K562 (cell line): ENCODE measurements around the gene MEGF11. TPM values are rescaled to one million over a fixed set of nuclear protein-coding genes. Genes with fewer than 3 reads are reported as not detected.
"Not testable (repeated sequence)": the region's sequence is repeated elsewhere in the genome, so short reads cannot be mapped to it uniquely, and the experiment has no call there.

Source experiments
- ATAC-seq: fragments of 200-7000 bp; cut with Tn5 transposase; 3 replicates; pipeline ENCODE4 v1.9.1; 2020; ENCODE audit warnings: moderate library complexity
- BruUV-seq: library from RNA; stranded (reverse); fragments of 400-500 nt; replicated peaks from 2 replicates; lab custom pipeline; 2021; lab: Mats Ljungman, UMichigan
- CTCF ChIA-PET: fragments of 300-600 bp; formaldehyde crosslinking; extraction: SDS; loops from one replicate; lab custom pipeline; 2021; ENCODE audit warnings: low intra/inter-chr PET ratio; lab: Yijun Ruan, JAX
- POLR2A ChIA-PET: fragments of 300-600, 350-650 bp; sonication (Branson Sonifier 250); formaldehyde crosslinking; extraction: SDS; loops from one replicate; lab custom pipeline; 2021; ENCODE audit warnings: antibody characterized with exemption, inconsistent platforms; lab: Yijun Ruan, JAX
- DNase-seq, 4 experiments: peaks; one replicate each; pipeline versions ENCODE4 v3.0.0 to v3.0.0-alpha.2; 2011 to 2018; ENCODE audit warnings: low spot score in 3 of 4, mixed read lengths in 3 of 4; ENCODE audit errors: extremely low read depth in 1 of 4
- FAIRE-seq: peaks from 2 replicates; lab custom pipeline; 2011; peaks lifted over from hg19 to GRCh38; lab: Jason Lieb, UNC
- H2AFZ ChIP-seq: 2 replicates; pipeline ENCODE4 v1.6.0; 2011; ENCODE audit warnings: low read depth, low read length, control low read depth, inconsistent platforms
- H3K27ac ChIP-seq: fragments of 200-600 bp; 3 replicates; pipeline ENCODE4 v1.8.0; 2011; ENCODE audit warnings: low read depth, mild to moderate bottlenecking, control low read depth, inconsistent platforms, low read length, moderate library complexity, mixed read lengths; ENCODE audit errors: extremely low read depth
- H3K27me3 ChIP-seq, 2 experiments: fragments of 300-600 bp in 1 of 2; 2 replicates in 1 of 2; 3 replicates in 1 of 2; pipeline versions ENCODE4 v1.6.0 to v1.8.0; 2011; ENCODE audit warnings: inconsistent platforms in 2 of 2, low read length in 2 of 2, mild to moderate bottlenecking in 1 of 2, mixed read lengths in 1 of 2, moderate library complexity in 1 of 2; ENCODE audit not compliant: control insufficient read depth in 2 of 2, insufficient read depth in 2 of 2
- H3K36me3 ChIP-seq: fragments of 300-600 bp; 3 replicates; pipeline ENCODE4 v1.8.0; 2011; ENCODE audit warnings: mild to moderate bottlenecking, low read length, inconsistent platforms; ENCODE audit not compliant: control insufficient read depth, insufficient read depth
- H3K4me1 ChIP-seq, 2 experiments: fragments of 200-600 bp in 1 of 2; replicated peaks in 1 of 2; 2 replicates in 1 of 2; 3 replicates in 1 of 2; pipeline versions ENCODE4 v1.5.1 to v1.8.0; 2011; ENCODE audit warnings: inconsistent platforms in 2 of 2, low read length in 2 of 2, mild to moderate bottlenecking in 1 of 2, mixed read lengths in 1 of 2, moderate library complexity in 1 of 2; ENCODE audit not compliant: control insufficient read depth in 2 of 2, insufficient read depth in 2 of 2
- H3K4me2 ChIP-seq: 2 replicates; pipeline ENCODE4 v1.6.1; 2011; ENCODE audit warnings: low read length, control low read depth, inconsistent platforms, mixed read lengths; ENCODE audit not compliant: insufficient read depth
- H3K4me3 ChIP-seq: fragments of 200-600 bp; sonication (generic), shearing (Covaris generic); 2 replicates; pipeline ENCODE4 v1.5.1; 2016; ENCODE audit warnings: control low read depth, inconsistent platforms
- H3K79me2 ChIP-seq: fragments of 200-600 bp; 3 replicates; pipeline ENCODE4 v1.8.0; 2011; ENCODE audit warnings: low read length, inconsistent platforms; ENCODE audit not compliant: control insufficient read depth, insufficient read depth
- H3K9ac ChIP-seq, 2 experiments: 2 replicates each; pipeline versions ENCODE4 v1.6.0 to v1.6.1; 2011; ENCODE audit warnings: low read depth in 2 of 2, low read length in 2 of 2, control low read depth in 1 of 2, inconsistent platforms in 1 of 2, mild to moderate bottlenecking in 1 of 2, mixed read lengths in 1 of 2; ENCODE audit not compliant: insufficient read depth in 1 of 2
- H3K9me1 ChIP-seq: one replicate; pipeline ENCODE4 v1.6.0; 2011; ENCODE audit warnings: inconsistent platforms, mild to moderate bottlenecking, low read length, moderate library complexity; ENCODE audit not compliant: control insufficient read depth, insufficient read depth
- H3K9me3 ChIP-seq: replicated peaks from 2 replicates; pipeline ENCODE4 v1.5.1; 2011; ENCODE audit warnings: low read depth, low read length, inconsistent platforms; ENCODE audit not compliant: control insufficient read depth, insufficient read depth
- H4K20me1 ChIP-seq: replicated peaks from 2 replicates; pipeline ENCODE4 v1.6.1; 2011; ENCODE audit warnings: low read length, inconsistent platforms, mixed read lengths; ENCODE audit not compliant: control insufficient read depth, insufficient read depth
- JUND ChIP-seq, 2 experiments: IDR thresholded peaks; 2 replicates in 1 of 2; 3 replicates in 1 of 2; pipeline ENCODE4 v1.6.1; 2011; ENCODE audit warnings: borderline replicate concordance in 2 of 2, low read depth in 2 of 2, low read length in 2 of 2, improper control_type of control experiment in 1 of 2, missing biosample characterization in 1 of 2, missing genetic modification characterization in 1 of 2, missing genetic modification reagents in 1 of 2
- TARDBP ChIP-seq: fragments of 450-650 bp; IDR thresholded peaks from 2 replicates; pipeline ENCODE4 v1.6.1; 2016
- WGBS: fragments of 100-300 bp; shearing (Covaris generic); methylation state at CpG from one replicate; pipeline ENCODE4 v1.1.6; 2016; ENCODE audit warnings: low coverage, mixed read lengths; ENCODE audit not compliant: insufficient coverage; ENCODE audit errors: missing lambda C conversion rate; 5-methylcytosine and 5-hydroxymethylcytosine counted together
- in situ Hi-C: fragments of 300-500 bp; cut with MboI; formaldehyde crosslinking; loops from 4 replicates; pipeline ENCODE4 v1.15.0; 2018; ENCODE audit warnings: inconsistent platforms, mixed read lengths
- intact Hi-C: fragments of 100-400 bp; cut with micrococcal nuclease; formaldehyde crosslinking; loops from 2 replicates; pipeline ENCODE4 v1.14.2; 2022
- polyA plus RNA-seq, 8 experiments: library from polyadenylated mRNA; depleted of rRNA in 4 of 8; stranded (reverse) in 5 of 8; unstranded in 3 of 8; fragments of >200 nt; fragmentation: Nextera tagmentation in 2 of 8; fragmentation: Illumina TruSeq in 1 of 8; extraction: Ambion mirVana in 2 of 8; extraction: Trizol in 1 of 8; gene quantifications; 2 replicates each; pipeline versions ENCODE4 v1.2.1 to v1.2.3, GENCODE V29; 2011 to 2014; ENCODE audit warnings: inconsistent platforms in 1 of 8, missing spikeins in 1 of 8
- total RNA-seq, 7 experiments: library from RNA; depleted of rRNA in 6 of 7; stranded (reverse); fragments of >200 nt in 6 of 7; fragmentation: Illumina TruSeq in 2 of 7; extraction: Trizol in 2 of 7; gene quantifications; 2 replicates each; pipeline versions ENCODE4 v1.2.1 to v1.2.3, GENCODE V29; 2011 to 2021; ENCODE audit warnings: low replicate concordance in 1 of 7
- TF ChIP-seq, protein P1 (sequence below), 2 experiments: fragments of 450-650 bp in 1 of 2; sonication (generic) in 1 of 2; formaldehyde crosslinking in 1 of 2; IDR thresholded peaks in 1 of 2; conservative IDR thresholded peaks in 1 of 2; 2 replicates each; pipeline versions ENCODE4 v1.6.1 to v1.8.1; 2016 to 2023; ENCODE audit warnings: mild to moderate bottlenecking in 2 of 2, moderate library complexity in 2 of 2, inconsistent platforms in 1 of 2, missing genetic modification reagents in 1 of 2
- TF ChIP-seq, protein P2 (sequence below): fragments of 200-400 bp; formaldehyde crosslinking; IDR thresholded peaks from 2 replicates; pipeline ENCODE4 v1.6.1; 2017; ENCODE audit warnings: mild to moderate bottlenecking, low read depth, low read length, moderate library complexity

The MEGF11 gene
- total and polyA plus RNA-seq, 9 of the 15 experiments (the other 6 are each of a cell fraction or from before 2014, with no cell fraction given): 0.06 to 0.23 (median 0.20) TPM; not detected in 6

GRCh38 chr15:65976196-65976595 lies 277.4 kb downstream of the MEGF11 start:
- not testable (repeated sequence) for H3K9me3 ChIP-seq; H3K36me3 ChIP-seq; ATAC-seq; H2AFZ ChIP-seq; H3K9ac ChIP-seq; TF ChIP-seq JUND (tag; IDR thresholded peaks at IDR 0.05; ENCODE audit: borderline replicate concordance, low read depth, low read length)
- POLR2A ChIA-PET: interaction anchor here (1.2 kb wide), 1 partner anchor 56 kb away, joined by 4 read pairs; no protein-coding TSS in a partner anchor
- TF ChIP-seq, protein P1, sequence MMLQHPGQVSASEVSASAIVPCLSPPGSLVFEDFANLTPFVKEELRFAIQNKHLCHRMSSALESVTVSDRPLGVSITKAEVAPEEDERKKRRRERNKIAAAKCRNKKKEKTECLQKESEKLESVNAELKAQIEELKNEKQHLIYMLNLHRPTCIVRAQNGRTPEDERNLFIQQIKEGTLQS (IDR thresholded peaks at IDR 0.05): peak; percentile 85
- TF ChIP-seq, protein P1 (CRISPR knock-in tag; conservative IDR thresholded peaks at IDR 0.05): not testable (repeated sequence)
- TF ChIP-seq JUND (IDR thresholded peaks at IDR 0.05; ENCODE audit: borderline replicate concordance, low read depth, low read length): peak; percentile 25; the same call in 1 of the 2 replicates
- TF ChIP-seq, all 486 proteins: peak for 2; not testable (repeated sequence) for 484
- H3K4me3 ChIP-seq, H3K4me2 ChIP-seq, H3K79me2 ChIP-seq, in situ Hi-C loops, H3K9me1 ChIP-seq, CTCF ChIA-PET, H4K20me1 ChIP-seq, DNase-seq, H3K4me1 ChIP-seq, H3K27ac ChIP-seq, BruUV-seq, FAIRE-seq: not testable (repeated sequence)
- intact Hi-C loops: loop anchor here (10.0 kb wide), 1 partner anchor 361 kb away; the partner anchor contains the start of gene INTS14
- 4% methylated on average over 7 of the region's 7 CpGs for WGBS
- H3K27me3 ChIP-seq: peaks cover 17 to 35% of the 10 kb centered on the region in 2 experiments; a peak in 4 of 5 replicates

DNA sequence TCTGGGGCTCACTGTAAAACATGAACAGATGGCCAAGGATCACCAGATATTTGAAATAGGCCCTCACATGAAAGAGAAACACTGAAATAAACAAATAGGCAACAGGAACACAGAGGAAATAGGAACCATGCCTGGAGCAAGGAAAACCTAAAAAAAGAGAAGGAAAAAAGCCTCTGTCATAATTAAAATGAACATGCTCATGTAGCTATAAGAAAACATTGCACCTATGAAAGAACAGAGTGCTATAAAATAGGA lies 281.9 kb downstream of the MEGF11 start:
- H2AFZ ChIP-seq: no peak overlapping the region
- no peaks in the 10 kb centered on the region for H3K9me1 ChIP-seq
- no peaks in the 10 kb centered on the region for H3K36me3 ChIP-seq
- ChIA-PET POLR2A (interaction anchor here (1.7 kb wide), 1 partner anchor 11 kb away, joined by 6 read pairs; no protein-coding TSS in a partner anchor), CTCF (no interaction called here)
- no peak overlapping the region for H3K9ac ChIP-seq
- H3K79me2 ChIP-seq: no peaks in the 10 kb centered on the region
- no peak overlapping the region; the same call in 2 of the 3 replicates for H3K27ac ChIP-seq
- intact Hi-C loops (loop anchor here (10.0 kb wide), 1 partner anchor 357 kb away; the partner anchor contains the start of gene INTS14), in situ Hi-C loops (no loop called here)
- no TSS peak for BruUV-seq
- no peaks in the 10 kb centered on the region; the same call in 1 of the 2 replicates for H4K20me1 ChIP-seq
- peak overlapping the region; percentile 58; the same call in 1 of the 2 replicates for H3K4me2 ChIP-seq
- no peaks in the 10 kb centered on the region for H3K9me3 ChIP-seq
- DNase-seq: no peak
- ATAC-seq: no peak
- H3K27me3 ChIP-seq: peaks cover 19 to 45% of the 10 kb centered on the region in 2 experiments; a peak in 4 of 5 replicates
- FAIRE-seq: no peak
- H3K4me3 ChIP-seq: no peak overlapping the region
- peaks cover 0 to 21% of the 10 kb centered on the region in 2 experiments; a peak in 3 of 5 replicates for H3K4me1 ChIP-seq
- TF ChIP-seq, protein P2, sequence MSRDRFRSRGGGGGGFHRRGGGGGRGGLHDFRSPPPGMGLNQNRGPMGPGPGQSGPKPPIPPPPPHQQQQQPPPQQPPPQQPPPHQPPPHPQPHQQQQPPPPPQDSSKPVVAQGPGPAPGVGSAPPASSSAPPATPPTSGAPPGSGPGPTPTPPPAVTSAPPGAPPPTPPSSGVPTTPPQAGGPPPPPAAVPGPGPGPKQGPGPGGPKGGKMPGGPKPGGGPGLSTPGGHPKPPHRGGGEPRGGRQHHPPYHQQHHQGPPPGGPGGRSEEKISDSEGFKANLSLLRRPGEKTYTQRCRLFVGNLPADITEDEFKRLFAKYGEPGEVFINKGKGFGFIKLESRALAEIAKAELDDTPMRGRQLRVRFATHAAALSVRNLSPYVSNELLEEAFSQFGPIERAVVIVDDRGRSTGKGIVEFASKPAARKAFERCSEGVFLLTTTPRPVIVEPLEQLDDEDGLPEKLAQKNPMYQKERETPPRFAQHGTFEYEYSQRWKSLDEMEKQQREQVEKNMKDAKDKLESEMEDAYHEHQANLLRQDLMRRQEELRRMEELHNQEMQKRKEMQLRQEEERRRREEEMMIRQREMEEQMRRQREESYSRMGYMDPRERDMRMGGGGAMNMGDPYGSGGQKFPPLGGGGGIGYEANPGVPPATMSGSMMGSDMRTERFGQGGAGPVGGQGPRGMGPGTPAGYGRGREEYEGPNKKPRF: no peak
- TF ChIP-seq TARDBP: no peak
